HG03280 (cell line): Measurements from ENCODE around the gene INPP5K.
"Not testable (repeated sequence)": the region's sequence is repeated elsewhere in the genome, so short reads cannot be mapped to it uniquely, and the experiment has no call there.

Experiments
- ATAC-seq: cut with Tn5 transposase; IDR thresholded peaks from one replicate; pipeline ENCODE4 v1.9.1; 2021; ENCODE audit warnings: mild to moderate bottlenecking, moderate library complexity; ENCODE audit not compliant: unreplicated experiment

Gene INPP5K

DNA sequence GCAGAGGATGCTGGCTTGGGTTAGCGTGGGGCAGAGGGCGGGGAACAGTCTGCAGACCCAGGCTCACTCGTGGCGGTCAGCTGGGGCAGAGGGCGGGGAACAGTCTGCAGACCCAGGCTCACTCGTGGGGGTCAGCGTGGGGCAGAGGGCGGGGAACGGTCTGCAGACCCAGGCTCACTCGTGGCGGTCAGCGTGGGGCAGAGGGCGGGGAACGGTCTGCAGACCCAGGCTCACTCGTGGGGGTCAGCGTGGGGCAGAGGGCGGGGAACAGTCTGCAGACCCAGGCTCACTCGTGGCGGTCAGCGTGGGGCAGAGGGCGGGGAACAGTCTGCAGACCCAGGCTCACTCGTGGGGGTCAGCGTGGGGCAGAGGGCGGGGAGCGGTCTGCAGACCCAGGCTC, 7.7 kb downstream of the INPP5K start:
- ATAC-seq: not testable (repeated sequence)

DNA sequence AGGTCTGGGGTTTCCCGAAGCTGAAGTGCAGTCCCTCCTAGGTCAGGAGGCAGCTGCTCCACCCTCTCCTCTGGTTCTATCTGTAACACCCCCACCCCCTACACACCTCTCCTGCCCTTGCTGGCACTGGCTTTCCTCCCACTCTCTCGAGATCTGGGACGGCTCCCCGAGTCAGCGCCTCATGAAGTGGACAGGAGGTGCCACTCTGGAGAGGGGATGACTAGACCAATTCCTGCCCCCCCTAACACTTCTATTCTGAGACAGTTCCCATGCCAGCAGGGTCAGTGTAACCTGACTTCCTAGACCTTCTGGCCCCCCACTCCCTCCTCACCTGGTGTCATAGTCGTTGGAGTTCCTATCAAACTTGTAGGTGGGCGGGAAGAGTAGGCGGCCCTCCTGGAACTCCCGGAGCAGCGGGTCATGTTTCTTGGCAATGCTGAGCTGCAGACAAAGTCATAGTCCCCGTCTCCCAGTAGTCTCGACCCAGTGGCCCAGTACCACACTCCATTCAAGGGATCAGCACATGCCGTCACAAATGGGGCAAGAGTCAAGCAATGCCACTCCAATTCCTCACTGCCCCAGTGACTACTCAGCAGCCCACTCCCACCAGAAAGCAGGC, 9.7 kb downstream of the INPP5K start:
- ATAC-seq: no peak

DNA sequence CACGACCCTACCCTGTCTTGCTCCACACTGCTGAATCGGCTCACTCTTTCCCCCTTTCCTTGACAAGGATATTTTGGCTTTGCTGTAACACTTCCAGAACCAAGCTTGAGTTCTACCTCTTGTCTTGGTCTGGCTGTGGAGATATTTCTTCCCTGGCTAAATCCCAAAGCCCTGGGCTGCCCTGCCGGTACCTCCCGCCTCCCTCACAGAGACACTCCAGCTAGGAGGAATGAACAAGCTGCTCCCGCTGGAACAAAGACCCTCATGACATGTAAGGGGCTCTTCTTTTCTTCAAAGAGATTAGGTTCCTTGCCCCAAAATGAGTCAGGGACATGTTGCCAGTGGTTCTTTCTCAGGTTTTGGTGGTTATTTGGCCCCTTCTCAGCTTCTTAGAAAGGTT, 10.8 kb downstream of the INPP5K start:
- no peak for ATAC-seq

DNA sequence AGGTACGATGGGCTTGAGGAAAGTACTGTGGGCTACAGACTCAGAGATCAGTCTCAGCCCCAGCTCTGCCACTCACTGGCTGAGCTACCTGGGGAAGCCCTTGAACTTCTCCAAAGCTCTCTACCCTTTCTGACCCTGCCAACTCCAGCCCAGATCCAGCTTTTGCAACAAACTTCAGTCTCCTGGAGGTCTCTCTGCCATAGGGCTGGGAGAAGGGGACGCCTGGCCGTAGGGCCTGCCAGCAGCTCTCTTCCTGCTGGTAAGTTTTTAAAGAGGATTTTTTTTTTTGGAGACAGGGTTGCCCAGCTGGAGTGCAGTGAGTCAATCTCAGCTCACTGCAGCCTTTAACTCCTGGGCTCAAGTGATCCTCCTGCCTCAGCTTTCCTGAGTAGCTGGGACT, 11.5 kb downstream of the INPP5K start:
- no peak for ATAC-seq

DNA sequence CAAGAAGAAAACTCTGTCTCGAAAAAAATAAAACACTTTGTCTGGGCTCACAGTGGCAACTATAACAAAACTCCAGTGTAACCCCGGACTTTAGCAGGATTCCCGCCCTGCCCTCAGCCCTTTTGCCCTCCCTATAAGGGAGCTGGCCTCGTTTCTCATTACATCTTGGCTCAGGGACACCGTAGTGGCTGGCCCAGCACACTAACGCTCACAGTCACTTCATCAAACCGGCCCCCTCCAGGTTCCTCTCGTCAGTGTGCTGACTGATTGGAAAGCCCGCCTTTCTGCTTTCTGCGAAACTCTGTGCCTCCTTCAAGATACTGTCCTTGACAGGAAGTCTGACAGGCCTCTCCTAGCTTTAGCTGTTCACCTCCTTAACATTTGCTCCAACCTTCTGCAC, 12.7 kb downstream of the INPP5K start:
- ATAC-seq: no peak

DNA sequence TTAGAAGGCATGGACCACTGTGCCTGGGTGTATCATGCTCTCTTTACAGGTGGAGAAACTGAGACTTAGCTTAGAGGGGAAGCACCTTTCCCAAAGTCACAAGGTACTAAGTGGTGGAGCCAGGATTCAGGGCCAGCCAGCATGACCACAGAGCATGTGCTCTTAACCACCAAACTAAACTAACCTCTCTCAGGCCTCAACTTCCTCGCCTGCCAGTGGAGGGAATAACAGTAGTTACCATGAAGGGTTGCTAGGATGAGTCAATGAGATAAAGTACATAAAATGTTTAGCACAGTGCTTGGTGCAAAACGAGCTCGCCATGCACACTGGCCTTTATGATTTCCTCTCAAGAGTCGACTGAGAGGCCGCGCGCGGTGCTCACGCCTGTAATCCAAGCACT, 17.5 kb downstream of the INPP5K start:
- no peak for ATAC-seq

DNA sequence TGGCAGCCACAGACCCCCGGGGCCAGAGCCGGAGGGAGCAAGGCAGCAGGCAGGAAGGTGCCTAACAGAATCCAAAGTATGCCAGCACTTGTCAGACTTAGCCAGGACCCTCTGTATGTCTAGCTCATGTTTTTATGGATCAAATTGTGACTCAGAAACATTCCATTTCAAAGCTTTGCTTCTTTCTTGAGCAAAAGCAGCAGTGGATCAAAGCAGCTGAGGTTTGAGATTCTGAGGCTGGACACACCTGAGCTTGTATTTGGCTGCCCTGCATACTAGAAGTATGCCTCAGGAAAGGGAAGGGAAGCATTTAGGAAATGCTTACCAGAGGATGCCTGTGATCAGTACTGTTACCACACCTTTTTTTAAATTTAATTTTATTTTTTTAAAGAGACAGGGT, 18.2 kb downstream of the INPP5K start:
- no peak for ATAC-seq

DNA sequence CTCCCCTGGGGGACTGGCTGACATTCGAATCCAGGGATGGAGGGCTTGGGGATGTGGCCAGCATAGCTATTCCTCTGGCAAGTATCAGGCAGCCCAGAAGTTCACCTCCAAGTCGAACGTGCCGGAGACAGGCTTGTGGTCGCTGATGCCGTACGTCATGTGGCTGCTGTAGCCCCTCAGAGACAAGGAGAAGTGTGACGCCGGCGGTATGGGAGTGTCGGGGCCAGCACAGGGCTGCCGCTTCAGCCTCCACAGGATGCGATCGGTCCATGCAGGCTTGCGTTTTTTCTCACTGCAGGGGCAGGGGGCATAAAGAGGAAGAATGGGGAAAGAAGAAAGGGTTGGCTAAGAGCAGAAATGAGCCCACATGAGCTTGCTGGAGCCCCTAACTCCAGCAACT, 18.6 kb downstream of the INPP5K start:
- no peak for ATAC-seq

DNA sequence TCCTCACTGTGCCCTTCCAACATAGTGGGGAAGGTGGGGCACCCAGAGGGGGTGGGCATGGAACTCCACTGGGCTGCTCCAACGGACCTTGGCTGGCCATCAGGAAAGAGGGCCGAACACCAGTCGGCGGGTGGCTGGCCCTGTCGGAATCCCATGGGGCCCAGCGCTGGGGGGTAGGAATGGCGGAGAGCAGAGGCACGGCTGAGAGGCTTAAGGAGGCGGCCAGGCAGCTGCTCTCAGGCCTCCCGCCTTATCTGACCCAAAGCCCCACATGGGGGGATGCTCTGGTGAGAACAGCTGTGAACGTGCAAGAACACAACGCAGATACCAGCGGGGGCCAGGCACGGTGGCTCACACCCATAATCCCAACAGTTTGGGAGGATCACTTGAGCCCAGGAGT, 19.5 kb downstream of the INPP5K start:
- ATAC-seq: no peak

DNA sequence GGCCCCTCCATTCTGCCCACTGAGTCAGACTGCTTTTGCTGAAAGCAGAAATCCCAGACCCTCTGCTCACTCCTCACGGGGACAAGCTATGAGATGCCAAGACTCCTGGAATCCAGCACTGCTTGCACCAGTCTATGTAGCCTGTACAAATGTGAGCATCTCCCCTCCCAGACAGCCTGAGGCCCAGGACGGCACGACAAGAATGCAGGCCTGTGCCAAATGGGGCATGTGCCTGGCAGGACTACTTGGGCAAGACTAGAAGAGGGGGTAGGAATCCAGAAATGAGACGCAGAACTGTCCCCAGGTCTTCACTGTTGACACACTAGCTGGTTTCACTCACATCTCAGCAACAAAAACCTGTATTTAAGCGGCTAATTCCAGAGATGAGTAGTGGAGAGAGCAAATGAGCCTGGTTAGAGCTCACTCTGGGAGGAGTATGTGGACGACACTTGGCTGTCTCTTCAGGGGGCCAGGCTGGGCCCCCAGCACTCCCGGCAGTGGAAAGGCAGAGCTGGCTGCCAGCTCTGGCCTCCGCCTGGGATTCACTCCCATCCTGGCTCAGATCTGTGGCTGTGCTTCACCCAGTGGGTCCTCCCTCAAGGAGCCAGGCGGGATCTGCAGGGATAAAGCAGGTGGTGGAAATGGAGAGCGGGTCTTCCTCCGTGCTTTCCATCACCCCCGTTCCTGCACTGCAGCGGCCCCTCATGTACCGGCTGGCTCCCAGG, 21.0 kb downstream of the INPP5K start:
- ATAC-seq: no peak

DNA sequence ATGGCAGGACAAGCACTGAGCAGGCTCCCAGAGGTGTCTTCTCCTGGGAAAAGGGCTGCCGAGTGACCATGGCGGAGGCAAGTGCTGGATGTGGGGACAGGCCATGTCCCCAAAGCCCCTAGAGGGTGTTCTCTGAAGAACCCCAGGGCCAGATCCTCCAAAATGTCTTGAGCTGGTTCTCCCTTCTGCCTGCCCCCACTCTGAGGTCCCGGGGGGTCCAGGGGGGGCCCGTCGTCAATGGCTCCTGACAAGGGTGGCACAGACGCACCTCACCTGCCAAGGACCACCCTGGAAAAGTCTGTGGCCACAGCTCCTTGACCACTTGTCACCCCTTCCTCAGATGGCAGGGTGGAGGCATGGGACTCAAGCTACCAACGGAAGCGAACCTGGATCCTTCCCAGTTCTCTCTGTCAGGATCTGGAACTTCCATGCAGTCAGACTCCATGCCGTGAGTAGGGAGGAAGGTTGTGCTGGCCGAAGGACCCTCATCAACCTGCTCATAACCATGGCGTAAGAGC, 21.6 kb downstream of the INPP5K start:
- ATAC-seq: no peak

DNA sequence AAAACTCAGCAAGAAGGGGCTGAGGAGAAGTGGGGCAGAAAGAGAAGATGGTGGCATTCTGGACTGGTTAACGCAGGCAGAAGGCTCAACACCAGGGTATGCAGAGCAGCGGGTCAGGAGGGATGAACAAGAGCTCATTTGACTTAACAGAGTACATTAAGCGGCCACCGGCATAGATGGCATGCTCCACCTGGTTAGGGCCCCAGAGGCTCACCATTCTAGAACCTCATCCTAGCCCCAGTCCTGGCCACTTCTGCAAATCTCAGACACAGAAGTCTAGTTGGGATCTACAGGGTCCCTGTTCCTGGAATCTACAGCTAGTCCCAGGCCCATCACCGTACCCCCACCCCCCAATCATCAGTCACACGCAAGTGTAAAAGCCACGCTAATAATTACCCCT, 22.2 kb downstream of the INPP5K start:
- no peak for ATAC-seq

DNA sequence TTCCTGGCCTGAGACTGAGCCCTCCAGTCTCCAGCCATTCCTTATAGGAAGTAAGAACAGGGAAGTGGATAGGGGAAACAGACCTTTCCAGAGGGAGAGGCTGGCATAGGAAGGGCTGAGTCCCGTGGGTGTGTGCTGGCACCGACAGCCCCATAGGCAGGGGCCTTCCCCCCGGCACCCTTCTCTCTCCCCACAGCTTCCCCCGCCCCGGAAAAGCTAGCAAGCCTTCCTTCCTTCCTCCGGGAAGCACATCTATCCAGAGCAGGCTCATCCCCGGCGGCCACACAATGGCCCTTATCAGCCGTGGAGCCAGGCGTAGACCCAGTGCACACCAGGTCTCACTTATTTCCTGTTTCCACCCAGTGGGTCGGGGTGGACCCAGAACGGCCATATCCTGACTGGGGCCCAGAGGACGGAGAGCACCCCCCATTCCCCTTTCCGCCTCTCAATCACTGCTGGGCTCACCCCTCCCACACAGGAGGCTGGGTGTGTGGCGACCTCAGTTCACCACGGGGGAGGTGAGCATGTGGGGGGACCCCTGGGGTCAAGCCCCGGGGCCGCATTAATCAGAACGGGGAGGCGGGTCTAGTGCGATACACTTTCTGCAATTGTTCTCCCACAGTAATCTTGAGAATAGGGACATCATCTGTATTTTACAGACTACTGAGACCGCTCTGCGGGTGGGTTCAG, 23.0 kb downstream of the INPP5K start:
- no peak for ATAC-seq

DNA sequence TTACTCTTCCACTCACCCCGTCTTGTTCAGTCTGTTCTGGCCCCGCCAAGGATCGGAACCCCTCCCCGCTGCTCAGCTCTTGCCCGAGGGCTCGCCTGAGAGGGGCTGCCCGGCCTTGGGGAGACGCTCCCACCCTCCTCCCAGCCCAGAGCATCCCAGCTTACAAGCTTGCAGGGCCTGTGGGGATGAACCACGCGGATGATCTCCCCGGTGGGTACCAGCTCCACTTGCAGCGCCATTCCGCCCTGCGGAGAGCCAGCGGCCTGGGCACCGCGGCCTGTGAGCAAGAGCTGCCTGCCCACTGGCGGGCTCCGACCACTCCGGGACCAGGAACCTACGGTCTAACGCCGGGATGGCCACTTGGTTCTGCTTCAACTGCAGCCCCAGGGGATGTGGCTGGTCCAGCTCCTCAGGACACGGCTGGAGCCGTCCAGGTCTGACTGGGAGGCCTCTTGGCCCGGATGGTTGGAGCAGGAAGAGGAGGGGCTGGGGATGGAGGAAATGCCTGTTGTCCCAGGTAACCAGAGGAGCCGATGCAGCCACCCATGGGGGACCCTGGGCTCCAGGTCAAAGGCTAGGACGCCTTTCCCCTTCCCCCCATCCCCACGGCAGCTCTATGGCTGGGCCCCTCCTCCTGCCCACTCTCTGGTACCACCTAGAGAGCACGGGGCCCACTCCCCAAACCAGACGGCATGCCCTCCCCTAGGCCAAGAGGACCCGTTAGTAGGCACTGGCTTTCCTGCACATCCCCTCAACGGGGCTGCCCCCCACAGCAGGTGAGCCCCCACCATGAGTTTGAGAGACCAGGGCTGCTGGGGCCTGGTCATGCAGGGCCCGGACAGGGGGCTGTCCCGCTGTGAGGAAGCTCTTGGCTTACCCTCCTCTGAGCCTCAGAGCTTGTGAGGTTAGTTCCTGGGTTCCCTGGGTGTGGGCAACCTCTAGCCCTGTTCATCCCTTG, 23.9 kb downstream of the INPP5K start, which contains the start of gene MYO1C:
TSS of gene MYO1C (minus strand) at position 438 of the 958 bp plus-strand sequence. CDS start at position 239, 199 bp downstream.
- ATAC-seq: no peak

DNA sequence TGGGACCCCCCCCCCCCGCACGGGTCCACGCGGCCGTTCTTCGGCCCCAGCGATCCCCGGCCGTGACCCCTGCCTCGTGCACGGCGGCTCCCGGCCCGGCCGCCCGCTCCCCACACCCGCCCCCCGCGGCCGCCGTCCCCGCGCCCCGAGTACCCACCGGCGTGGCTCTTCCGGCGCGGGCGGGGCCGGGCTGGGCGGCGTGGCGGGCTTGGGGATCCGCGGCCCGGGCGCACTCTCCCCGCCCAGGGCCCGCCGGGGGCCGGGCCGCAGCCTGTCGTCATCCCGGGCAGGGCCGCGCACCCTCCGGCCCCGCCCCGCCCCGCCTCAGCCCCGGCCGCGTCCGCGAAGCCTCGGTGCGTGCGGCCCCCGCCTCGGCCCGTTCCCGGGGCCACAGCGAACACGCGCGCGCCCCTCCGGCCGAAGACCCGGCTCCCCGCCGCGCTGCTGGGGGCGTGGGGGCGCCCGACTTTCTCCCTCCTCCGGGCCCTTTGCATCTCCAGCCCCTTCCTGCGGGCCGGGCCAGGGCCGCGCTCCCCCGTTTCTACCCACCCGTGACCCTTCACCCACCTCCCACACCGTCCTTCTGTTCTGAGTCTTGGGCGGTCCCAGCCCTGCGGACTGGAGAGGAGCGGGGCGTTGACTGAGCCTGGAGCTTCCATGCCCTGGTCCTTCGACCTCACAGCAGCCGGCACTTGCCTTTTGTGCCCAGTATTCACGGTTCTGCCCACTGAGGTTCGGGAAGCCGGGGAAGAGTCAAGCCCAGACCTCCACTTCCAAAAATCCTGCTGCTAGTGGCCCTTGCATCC, 24.8 kb downstream of the INPP5K start:
- peak; percentile 38 for ATAC-seq

DNA sequence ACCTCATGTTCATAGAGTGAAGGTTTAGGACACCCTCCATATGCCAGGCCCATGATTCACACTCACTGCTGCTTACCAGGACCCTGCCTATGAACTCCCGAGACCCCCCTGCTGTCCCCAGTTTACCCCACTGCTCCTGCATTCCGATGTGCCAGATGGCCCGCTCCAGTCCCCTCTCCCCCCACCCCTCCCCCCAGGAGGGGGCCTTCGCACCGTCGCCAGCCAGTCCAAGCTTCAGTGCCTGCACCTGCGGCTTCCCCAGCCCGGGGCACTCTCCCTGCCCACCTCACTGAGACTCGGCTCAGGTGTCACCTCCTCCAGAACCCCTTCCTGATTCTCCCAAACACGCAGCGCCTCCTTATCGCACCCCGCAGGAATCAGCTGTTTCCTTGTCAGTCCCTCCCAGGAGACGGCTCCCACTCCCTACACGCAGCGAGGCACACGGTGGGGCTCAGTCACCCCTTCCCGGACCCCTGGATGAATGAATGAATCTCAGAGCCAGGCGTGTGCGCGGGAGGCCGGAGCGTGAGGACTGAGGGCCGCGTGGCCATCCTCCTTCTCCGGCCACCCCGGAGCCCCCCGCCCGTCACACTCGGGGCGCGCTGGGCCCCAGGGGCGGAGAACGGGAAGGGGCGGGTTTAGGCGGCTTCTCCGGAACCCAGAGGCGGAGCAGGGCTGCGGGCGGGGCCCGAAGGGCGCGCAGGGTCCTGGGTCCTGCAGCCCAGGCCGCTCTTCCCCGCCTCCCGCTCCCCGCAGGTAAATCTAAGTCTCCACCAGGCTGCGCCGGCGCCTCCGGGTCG, 25.6 kb downstream of the INPP5K start:
- peak; percentile 42 for ATAC-seq

DNA sequence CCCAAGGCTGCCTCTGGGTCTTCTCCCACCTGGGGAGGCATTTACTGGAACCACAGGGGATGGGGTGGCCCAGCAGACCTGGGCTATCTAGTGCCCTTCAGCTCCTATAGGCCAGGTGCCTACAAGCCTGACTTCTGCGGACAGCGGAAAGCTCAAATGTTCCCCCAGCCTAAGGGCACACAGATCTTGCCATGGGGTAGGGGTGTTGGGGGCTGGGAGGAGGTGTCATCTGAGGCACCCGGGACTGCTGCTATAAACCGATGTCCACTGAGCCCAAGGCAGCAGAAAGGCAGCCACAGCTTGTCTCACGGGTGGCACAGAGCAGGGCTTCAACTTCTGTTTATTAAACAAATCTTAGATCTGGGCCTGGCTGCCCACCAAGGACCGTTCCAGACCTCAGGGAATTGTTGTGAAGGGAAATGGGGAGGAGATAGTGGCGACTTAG, 27.6 kb downstream of the INPP5K start:
- ATAC-seq: no peak

DNA sequence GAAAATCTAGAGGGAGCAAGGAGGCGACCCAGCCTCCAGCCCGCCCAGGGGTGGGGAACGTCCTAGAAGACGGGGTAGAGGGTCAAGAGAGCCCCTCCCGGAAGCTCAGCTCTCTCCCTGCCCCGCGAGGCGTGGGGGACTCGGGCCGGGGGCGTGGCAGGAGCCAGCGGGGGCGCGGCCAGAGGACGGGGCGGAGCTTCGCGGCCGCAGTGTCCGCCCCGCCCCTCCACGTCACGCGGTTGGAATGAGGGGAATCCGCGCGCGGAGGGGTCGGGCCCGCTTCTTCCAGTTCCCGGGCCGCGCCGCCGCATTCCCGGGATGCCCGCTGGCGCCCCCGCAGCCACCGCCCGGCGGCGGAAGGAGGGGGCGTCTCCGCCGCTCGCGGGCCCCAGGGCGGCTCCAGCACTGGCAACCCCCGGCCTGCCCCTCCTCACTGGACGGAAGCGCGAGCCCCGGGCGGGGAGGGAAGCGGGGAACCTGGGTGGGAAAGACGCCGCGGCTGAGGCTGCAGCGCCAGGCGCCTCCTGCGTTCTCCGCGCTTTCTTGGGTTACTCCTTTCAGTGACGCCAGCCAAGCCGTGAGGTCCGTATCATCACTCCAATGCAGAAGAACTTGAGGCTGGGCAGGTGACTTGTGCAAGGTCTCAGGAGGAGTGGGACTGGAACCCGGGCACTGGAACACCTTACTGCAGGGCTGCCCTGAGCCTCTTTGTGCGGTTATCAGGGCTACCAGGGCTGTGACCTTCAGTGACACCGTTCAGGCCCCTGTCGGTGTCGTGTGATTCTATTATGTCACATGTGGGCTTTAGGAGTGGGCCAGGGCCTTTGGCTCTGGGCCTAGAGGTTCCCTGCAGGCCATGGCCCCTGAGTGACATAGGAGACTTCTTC, 28.2 kb downstream of the INPP5K start:
- peak; percentile 29 for ATAC-seq
